ENCODE data around the gene CAMTA1.

DNA sequence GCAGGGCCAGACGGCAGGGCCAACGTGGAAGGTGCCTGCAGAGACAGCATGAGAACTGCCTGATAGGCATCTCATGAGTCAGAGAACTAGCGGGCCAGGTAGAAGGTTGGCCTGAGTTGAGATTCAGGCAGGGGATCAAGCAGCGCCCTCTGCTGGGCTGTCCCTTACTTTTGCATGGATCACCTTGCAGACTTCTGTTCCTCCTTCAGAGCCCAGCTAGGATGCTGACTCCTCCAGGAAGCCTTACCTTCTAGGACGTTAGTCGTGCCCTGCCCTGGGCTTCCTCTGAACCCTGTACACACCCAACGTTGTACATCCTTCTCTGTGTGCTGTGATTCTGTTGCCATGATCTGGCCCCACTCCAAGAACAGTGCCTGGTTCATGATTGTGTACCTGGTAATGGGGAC, 754.5 kb downstream of the CAMTA1 start:
- TF ChIP-seq, protein P1, sequence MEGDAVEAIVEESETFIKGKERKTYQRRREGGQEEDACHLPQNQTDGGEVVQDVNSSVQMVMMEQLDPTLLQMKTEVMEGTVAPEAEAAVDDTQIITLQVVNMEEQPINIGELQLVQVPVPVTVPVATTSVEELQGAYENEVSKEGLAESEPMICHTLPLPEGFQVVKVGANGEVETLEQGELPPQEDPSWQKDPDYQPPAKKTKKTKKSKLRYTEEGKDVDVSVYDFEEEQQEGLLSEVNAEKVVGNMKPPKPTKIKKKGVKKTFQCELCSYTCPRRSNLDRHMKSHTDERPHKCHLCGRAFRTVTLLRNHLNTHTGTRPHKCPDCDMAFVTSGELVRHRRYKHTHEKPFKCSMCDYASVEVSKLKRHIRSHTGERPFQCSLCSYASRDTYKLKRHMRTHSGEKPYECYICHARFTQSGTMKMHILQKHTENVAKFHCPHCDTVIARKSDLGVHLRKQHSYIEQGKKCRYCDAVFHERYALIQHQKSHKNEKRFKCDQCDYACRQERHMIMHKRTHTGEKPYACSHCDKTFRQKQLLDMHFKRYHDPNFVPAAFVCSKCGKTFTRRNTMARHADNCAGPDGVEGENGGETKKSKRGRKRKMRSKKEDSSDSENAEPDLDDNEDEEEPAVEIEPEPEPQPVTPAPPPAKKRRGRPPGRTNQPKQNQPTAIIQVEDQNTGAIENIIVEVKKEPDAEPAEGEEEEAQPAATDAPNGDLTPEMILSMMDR (IDR thresholded peaks at IDR 0.05; ENCODE audit: borderline replicate concordance, extremely low read depth, low read length, poor library complexity, severe bottlenecking), result peak; percentile 48
- TF ChIP-seq EZH2 (IDR thresholded peaks at IDR 0.05; ENCODE audit: borderline replicate concordance, low read depth, low read length, severe bottlenecking), result no peak

All from DND-41 (cell line).